Skeletal muscle tissue (tissue), 4 donors: Measurements from ENCODE around the gene ARHGEF25. TPM values are rescaled to one million over a fixed set of nuclear protein-coding genes. Genes with fewer than 3 reads are reported as not detected.
"Not testable (repeated sequence)": the region's sequence is repeated elsewhere in the genome, so short reads cannot be mapped to it uniquely, and the experiment has no call there.

ENCODE experiments used
- H3K27ac ChIP-seq: one replicate; pipeline ENCODE4 v1.7.0; 2013; ENCODE audit warnings: mild to moderate bottlenecking, low read depth, low read length, inconsistent platforms
- H3K27me3 ChIP-seq, 3 donors: one replicate each; pipeline ENCODE4 v1.7.0; 2013; ENCODE audit warnings: low read length in 3 of 3; ENCODE audit not compliant: control insufficient read depth in 3 of 3, insufficient read depth in 3 of 3
- H3K36me3 ChIP-seq, 3 donors: one replicate each; pipeline ENCODE4 v1.7.0; 2013; ENCODE audit warnings: low read length in 3 of 3; ENCODE audit not compliant: control insufficient read depth in 3 of 3, insufficient read depth in 3 of 3
- H3K4me1 ChIP-seq, 3 donors: one replicate each; pipeline ENCODE4 v1.7.0; 2013; ENCODE audit warnings: low read length in 3 of 3, mild to moderate bottlenecking in 3 of 3; ENCODE audit not compliant: control insufficient read depth in 3 of 3, insufficient read depth in 3 of 3
- H3K4me3 ChIP-seq, 3 donors: one replicate each; pipeline ENCODE4 v1.7.0; 2013; ENCODE audit warnings: low read length in 3 of 3
- H3K9ac ChIP-seq, 3 donors: one replicate each; pipeline ENCODE4 v1.7.0; 2013; ENCODE audit warnings: low read length in 3 of 3, mild to moderate bottlenecking in 3 of 3, moderate library complexity in 2 of 3, low read depth in 1 of 3
- H3K9me3 ChIP-seq, 3 donors: one replicate each; pipeline ENCODE4 v1.7.0; 2013; ENCODE audit warnings: low read length in 3 of 3; ENCODE audit not compliant: control insufficient read depth in 3 of 3
- total RNA-seq: library from RNA; depleted of rRNA; stranded (reverse); fragments of >200 nt; gene quantifications from one replicate; pipeline ENCODE4 v1.2.3, GENCODE V29; 2014
- donor health status: Osteomylitis.

ARHGEF25 gene
- total RNA-seq, 1 donor from 2014 or later, result 23.0 TPM

DNA sequence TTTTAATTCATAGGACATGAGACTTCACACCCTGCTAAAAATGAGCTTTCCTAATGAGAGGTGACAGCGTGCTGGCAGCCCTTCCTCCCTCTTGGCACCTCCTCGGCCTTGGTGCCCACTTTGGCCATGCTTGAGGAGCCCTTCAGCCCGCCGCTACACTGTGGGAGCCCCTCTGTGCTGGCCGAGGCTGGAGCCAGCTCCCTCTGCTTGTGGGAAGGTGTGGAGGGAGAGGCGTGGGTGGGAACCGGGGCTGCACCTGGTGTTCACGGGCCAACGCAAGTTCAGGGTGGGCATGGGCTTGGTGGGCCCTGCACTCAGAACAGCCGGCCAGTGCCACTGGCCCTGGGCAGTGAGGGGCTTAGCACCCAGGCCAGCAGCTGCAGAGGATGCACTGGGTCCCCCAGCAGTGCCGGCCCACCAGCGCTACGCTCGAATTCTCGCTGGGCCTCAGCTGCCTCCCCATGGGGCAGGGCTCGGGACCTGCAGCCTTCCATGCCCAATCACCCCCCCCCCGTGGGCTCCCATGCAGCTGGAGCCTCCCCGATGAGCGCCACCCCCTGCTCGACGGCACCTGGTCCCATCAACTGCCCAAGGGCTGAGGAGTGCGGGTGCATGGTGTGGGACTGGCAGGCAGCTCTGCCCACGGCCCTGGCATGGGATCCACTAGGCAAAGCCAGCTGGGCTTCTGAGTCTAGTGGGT is 44.5 kb downstream of the ARHGEF25 start:
- no peaks in the 10 kb centered on the region for H3K9me3 ChIP-seq
- H3K9ac ChIP-seq, result no peak overlapping the region
- H3K36me3 ChIP-seq, result no peaks in the 10 kb centered on the region
- no peak overlapping the region for H3K4me3 ChIP-seq
- H3K4me1 ChIP-seq, result no peaks in the 10 kb centered on the region
- H3K27ac ChIP-seq, result no peak overlapping the region
- H3K27me3 ChIP-seq, result peaks cover 0 to 5% (median 0%) of the 10 kb centered on the region in 3 donors

DNA sequence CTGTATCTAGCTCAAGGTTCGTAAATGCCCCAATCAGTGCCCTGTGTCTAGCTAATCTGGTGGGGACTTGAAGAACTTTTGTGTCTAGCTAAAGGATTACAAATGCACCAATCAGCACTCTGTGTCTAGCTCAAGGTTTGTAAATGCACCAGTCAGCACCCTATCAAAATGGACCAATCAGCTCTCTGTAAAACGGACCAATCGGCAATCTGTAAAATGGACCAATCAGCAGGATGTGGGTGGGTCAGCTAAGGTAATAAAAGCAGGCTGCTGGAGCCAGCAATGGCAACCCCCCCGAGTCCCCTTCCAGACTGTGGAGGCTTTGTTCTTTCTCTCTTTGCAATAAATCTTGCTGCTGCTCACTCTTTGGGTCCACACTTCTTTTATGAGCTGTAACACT is 45.2 kb downstream of the ARHGEF25 start:
- H3K36me3 ChIP-seq, H3K4me1 ChIP-seq, H3K27ac ChIP-seq, H3K27me3 ChIP-seq, H3K9me3 ChIP-seq, H3K9ac ChIP-seq, H3K4me3 ChIP-seq: not testable (repeated sequence)

DNA sequence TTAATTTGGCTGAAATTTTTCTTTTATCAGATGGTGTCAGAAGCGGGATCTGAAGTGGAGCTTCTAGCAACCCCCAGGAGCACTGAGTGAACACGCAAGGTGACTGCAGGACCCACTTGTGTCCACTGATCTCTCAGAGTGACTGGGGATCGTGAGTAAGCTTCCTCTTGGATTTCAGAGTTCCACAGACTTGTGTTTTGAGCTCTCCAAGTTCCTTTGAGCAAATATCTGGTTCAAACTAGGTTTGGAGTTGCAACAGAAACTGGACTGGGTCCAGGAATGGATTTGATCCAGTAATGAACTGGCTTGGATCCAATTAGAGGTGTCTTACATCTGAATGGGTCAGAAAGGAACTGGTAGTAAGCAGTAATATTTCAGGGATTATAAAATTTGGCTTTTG is 46.5 kb downstream of the ARHGEF25 start:
- H3K4me3 ChIP-seq, result no peak overlapping the region
- H3K36me3 ChIP-seq, result no peaks in the 10 kb centered on the region
- peaks cover 0 to 5% (median 0%) of the 10 kb centered on the region in 3 donors for H3K27me3 ChIP-seq
- H3K27ac ChIP-seq, result no peak overlapping the region
- no peaks in the 10 kb centered on the region for H3K9me3 ChIP-seq
- H3K4me1 ChIP-seq, result no peaks in the 10 kb centered on the region
- no peak overlapping the region for H3K9ac ChIP-seq

DNA sequence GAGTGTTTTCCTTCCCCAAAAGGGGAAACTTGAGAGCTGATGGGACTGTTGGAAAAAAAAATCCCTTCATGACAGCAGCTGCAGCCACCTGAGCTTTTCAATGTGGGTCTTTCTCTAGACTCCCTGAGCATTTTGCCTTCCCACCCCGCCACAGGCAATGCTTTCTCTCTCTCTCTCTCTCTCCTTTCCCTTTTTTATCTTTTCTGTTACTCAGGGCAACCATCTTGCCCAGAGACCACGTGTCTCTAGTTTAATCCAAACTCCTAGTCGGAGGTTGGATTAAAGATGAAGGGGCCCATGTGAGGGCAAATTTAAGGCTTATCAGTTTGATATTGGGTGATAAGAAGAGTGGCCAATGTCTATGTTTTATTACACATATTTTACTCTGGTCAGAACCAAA is 47.7 kb downstream of the ARHGEF25 start:
- Histone ChIP-seq H3K27me3 (peaks cover 0 to 5% (median 0%) of the 10 kb centered on the region in 3 donors), H3K27ac (no peak overlapping the region), H3K36me3 (no peaks in the 10 kb centered on the region), H3K4me3 (no peak overlapping the region), H3K9ac (no peak overlapping the region), H3K9me3 (no peaks in the 10 kb centered on the region), H3K4me1 (no peaks in the 10 kb centered on the region)

DNA sequence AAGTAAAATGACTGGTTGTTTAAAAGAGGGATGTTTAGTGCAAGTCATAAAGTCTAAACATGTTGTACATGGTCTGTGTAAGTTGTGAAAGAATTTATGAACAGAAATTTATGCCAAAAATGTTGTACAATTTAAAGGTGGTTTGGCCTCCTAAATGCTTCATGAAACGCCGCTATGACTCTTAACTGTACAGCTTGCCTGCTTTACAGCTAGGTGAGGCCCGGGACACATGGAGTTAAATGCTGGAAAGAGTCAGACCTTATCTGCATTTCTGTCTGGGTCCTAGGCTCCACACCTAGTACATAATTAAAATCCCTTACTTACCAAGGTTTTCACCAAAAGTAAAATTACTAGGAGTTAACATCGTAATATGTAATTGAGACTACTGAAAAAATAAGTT is 50.1 kb downstream of the ARHGEF25 start:
- H3K9me3 ChIP-seq, result no peaks in the 10 kb centered on the region
- no peak overlapping the region for H3K27ac ChIP-seq
- no peaks in the 10 kb centered on the region for H3K36me3 ChIP-seq
- H3K27me3 ChIP-seq, result no peaks in the 10 kb centered on the region
- H3K9ac ChIP-seq, result no peak overlapping the region
- H3K4me1 ChIP-seq, result no peaks in the 10 kb centered on the region
- no peak overlapping the region for H3K4me3 ChIP-seq

DNA sequence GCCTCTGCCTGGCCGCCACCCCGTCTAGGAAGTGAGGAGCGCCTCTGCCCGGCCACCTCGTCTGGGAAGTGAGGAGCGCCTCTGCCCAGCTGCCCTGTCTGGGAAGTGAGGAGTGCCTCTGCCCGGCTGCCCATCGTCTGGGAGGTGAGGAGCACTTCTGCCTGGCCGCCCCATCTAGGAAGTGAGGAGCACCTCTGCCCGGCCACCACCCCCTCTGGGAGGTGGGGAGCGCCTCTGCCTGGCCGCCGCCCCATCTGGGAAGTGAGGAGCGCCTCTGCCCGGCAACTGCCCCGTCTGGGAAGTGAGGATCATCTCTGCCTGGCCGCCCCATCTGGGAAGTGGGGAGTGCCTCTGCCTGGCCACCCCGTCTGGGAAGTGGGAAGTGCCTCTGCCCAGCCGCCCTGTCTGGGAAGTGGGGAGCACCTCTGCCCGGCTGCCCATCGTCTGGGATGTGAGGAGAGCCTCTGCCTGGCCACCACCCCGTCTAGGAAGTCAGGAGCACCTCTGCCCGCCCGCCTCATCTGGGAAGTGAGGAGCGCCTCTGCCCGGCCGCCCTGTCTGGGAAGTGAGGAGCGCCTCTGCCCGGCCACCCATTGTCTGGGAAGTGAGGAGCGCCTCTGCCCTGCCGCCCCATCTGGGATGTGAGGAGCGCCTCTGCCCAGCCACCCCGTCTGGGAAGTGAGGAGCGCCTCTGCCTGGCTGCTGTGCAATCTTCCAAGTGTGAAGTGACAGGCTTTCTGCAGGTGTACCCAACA is 54.0 kb downstream of the ARHGEF25 start:
- H3K4me3 ChIP-seq, H3K4me1 ChIP-seq, H3K36me3 ChIP-seq, H3K27ac ChIP-seq, H3K9ac ChIP-seq, H3K27me3 ChIP-seq, H3K9me3 ChIP-seq: not testable (repeated sequence)

Other genes starting within 250 kb of the ARHGEF25 start
- gene R3HDM2, start 180.4 kb upstream of the ARHGEF25 start, total RNA-seq, result 9.9 TPM
- not detected for gene INHBC, start 176.7 kb upstream of the ARHGEF25 start, total RNA-seq
- gene INHBE, start 156.1 kb upstream of the ARHGEF25 start, total RNA-seq, result 1.0 TPM
- gene GLI1, start 151.7 kb upstream of the ARHGEF25 start, total RNA-seq, result 5.2 TPM
- 5.2 TPM for gene ARHGAP9, start 131.6 kb upstream of the ARHGEF25 start, total RNA-seq
- 68.4 TPM for gene MARS1, start 123.4 kb upstream of the ARHGEF25 start, total RNA-seq
- 11.5 TPM for gene DDIT3, start 90.9 kb upstream of the ARHGEF25 start, total RNA-seq
- 2.6 TPM for gene MBD6, start 88.6 kb upstream of the ARHGEF25 start, total RNA-seq
- 79.9 TPM for gene DCTN2, start 64.2 kb upstream of the ARHGEF25 start, total RNA-seq
- under 0.01 TPM for gene KIF5A, start 61.4 kb upstream of the ARHGEF25 start, total RNA-seq
- gene PIP4K2C, start 20.2 kb upstream of the ARHGEF25 start, total RNA-seq, result 5.7 TPM
- gene DTX3, start 6.6 kb upstream of the ARHGEF25 start, total RNA-seq, result 7.8 TPM
- 3.1 TPM for gene B4GALNT1, start 21.8 kb downstream of the ARHGEF25 start, total RNA-seq
- 148 TPM for gene OS9, start 82.7 kb downstream of the ARHGEF25 start, total RNA-seq
- 2.1 TPM for gene AGAP2, start 127.3 kb downstream of the ARHGEF25 start, total RNA-seq
- gene TSPAN31, start 133.6 kb downstream of the ARHGEF25 start, total RNA-seq, result 57.9 TPM
- 78.8 TPM for gene CDK4, start 140.9 kb downstream of the ARHGEF25 start, total RNA-seq
- gene MARCHF9, start 143.7 kb downstream of the ARHGEF25 start, total RNA-seq, result 4.7 TPM
- gene CYP27B1, start 155.6 kb downstream of the ARHGEF25 start, total RNA-seq, result under 0.01 TPM
- gene METTL1, start 160.7 kb downstream of the ARHGEF25 start, total RNA-seq, result 5.7 TPM
- gene EEF1AKMT3, start 161.2 kb downstream of the ARHGEF25 start, total RNA-seq, result 4.2 TPM
- 17.2 TPM for gene TSFM, start 171.4 kb downstream of the ARHGEF25 start, total RNA-seq
- gene AVIL, start 207.3 kb downstream of the ARHGEF25 start, total RNA-seq, result 3.1 TPM
- gene CTDSP2, start 235.3 kb downstream of the ARHGEF25 start, total RNA-seq, result 51.1 TPM